ENCODE data around the gene TTC21B.

Gene TTC21B

GRCh38 chr2:165837122-165837521 lies 116.5 kb downstream of the TTC21B start:
- DNase-seq (ENCODE audit: low read depth in 2 of 2): no peak

- DNase-seq (ENCODE audit: low read depth in 2 of 2): no peak
Measured at GRCh38 chr2:165835363-165835762, 118.2 kb downstream of the TTC21B start.

- DNase-seq (ENCODE audit: low read depth in 2 of 2): no peak
Measured at GRCh38 chr2:165833156-165833555, 120.4 kb downstream of the TTC21B start.

GRCh38 chr2:165827921-165828276 lies 125.7 kb downstream of the TTC21B start:
- DNase-seq (ENCODE audit: low read depth in 2 of 2): no peak

- no peak for DNase-seq (ENCODE audit: low read depth in 2 of 2)
Measured at GRCh38 chr2:165827016-165827920, 126.3 kb downstream of the TTC21B start.

GRCh38 chr2:165825041-165825440 lies 128.5 kb downstream of the TTC21B start:
- no peak for DNase-seq (ENCODE audit: low read depth in 2 of 2)

Data from stimulated activated CD8-positive, alpha-beta memory T cell treated with anti-CD3 and anti-CD28 coated beads, Interleukin-7, amount 100 ng/mL, for 1 hour (primary cell).